Measurements from ENCODE around the gene TMEM114. TPM values are rescaled to one million over a fixed set of nuclear protein-coding genes. Genes with fewer than 3 reads are reported as not detected.

Gene TMEM114
- total RNA-seq, 1 experiment from 2014 or later = not detected

- H3K27ac ChIP-seq (ENCODE audit: low read length) = no peak overlapping the region
- H3K9me3 ChIP-seq (ENCODE audit: low read length) = no peaks in the 10 kb centered on the region
- DNase-seq = no peak
- H3K4me1 ChIP-seq (ENCODE audit: low read length) = no peaks in the 10 kb centered on the region
- no peak overlapping the region for H2AFZ ChIP-seq (ENCODE audit: low read length)
- no peak overlapping the region for H3K4me2 ChIP-seq (ENCODE audit: low read depth, low read length, poor library complexity, severe bottlenecking)
- no peaks in the 10 kb centered on the region for H3K27me3 ChIP-seq (ENCODE audit: low read length)
- H3K9me2 ChIP-seq (replicated peaks; ENCODE audit: insufficient read depth, low read length) = no peaks in the 10 kb centered on the region
- no peak overlapping the region for H3K9ac ChIP-seq (ENCODE audit: low read length)
- H3K4me3 ChIP-seq (ENCODE audit: low read length) = no peak overlapping the region
- H3K36me3 ChIP-seq (ENCODE audit: insufficient read depth, low read length) = no peaks in the 10 kb centered on the region
- no peaks in the 10 kb centered on the region for H4K20me1 ChIP-seq (ENCODE audit: insufficient read depth, low read depth, low read length)
- H3K79me2 ChIP-seq (ENCODE audit: low read length) = no peaks in the 10 kb centered on the region
Observed at GRCh38 chr16:8519643-8520042, 70.7 kb downstream of the TMEM114 start.

Other genes with a start within 250 kb of the TMEM114 start
- gene METTL22, start 31.2 kb upstream of the TMEM114 start, total RNA-seq (2014; rRNA removed; shearing (Covaris generic); ENCODE audit: low replicate concordance) = 42.5 and 48.9 TPM in 2 replicates
- 8.2 TPM in 2 replicates for gene ABAT, start 84.1 kb upstream of the TMEM114 start, total RNA-seq (2014; rRNA removed; shearing (Covaris generic); ENCODE audit: low replicate concordance)
- 4.9 and 8.1 TPM in 2 replicates for gene TMEM186, start 207.1 kb upstream of the TMEM114 start, total RNA-seq (2014; rRNA removed; shearing (Covaris generic); ENCODE audit: low replicate concordance)
- 26.5 and 27.1 TPM in 2 replicates for gene PMM2, start 207.3 kb upstream of the TMEM114 start, total RNA-seq (2014; rRNA removed; shearing (Covaris generic); ENCODE audit: low replicate concordance)

Measured in Karpas-422 (cell line).